Tibial nerve (tissue), 4 donors: ENCODE results near the gene SLC66A3.

Source experiments
- CTCF ChIP-seq, 5 experiments: fragments of 200-600 bp in 3 of 5; fragments of 450-650 bp in 2 of 5; sonication (generic) in 3 of 5; IDR thresholded peaks; one replicate each; pipeline ENCODE4 v1.5.1; 2016 to 2019; ENCODE audit warnings: antibody characterized with exemption in 5 of 5, mild to moderate bottlenecking in 3 of 5, moderate library complexity in 2 of 5
- EP300 ChIP-seq, 2 donors: sonication (generic); formaldehyde crosslinking; IDR thresholded peaks; one replicate each; pipeline ENCODE4 v1.6.1; 2017; ENCODE audit warnings: antibody characterized with exemption in 2 of 2, mild to moderate bottlenecking in 1 of 2
- POLR2A ChIP-seq, 2 donors: fragments of 450-650 bp; IDR thresholded peaks; one replicate each; pipeline ENCODE4 v1.6.1; 2017; ENCODE audit warnings: antibody characterized with exemption in 2 of 2, mild to moderate bottlenecking in 2 of 2, moderate library complexity in 2 of 2

- no peak for TF ChIP-seq CTCF (IDR thresholded peaks at IDR 0.05)
- no peak for TF ChIP-seq POLR2A (IDR thresholded peaks at IDR 0.05)
- no peak for TF ChIP-seq EP300 (IDR thresholded peaks at IDR 0.05)
Measured at GRCh38 chr2:11174222-11174621, 19.0 kb downstream of the SLC66A3 start.
